ENCODE measurements around the gene FGD2. TPM values are rescaled to one million over a fixed set of nuclear protein-coding genes. Genes with fewer than 3 reads are reported as not detected.

FGD2 gene
- total and polyA plus RNA-seq, 2 of the 8 experiments (the other 6 are each of a cell fraction or from before 2014, with no cell fraction given) = 0.12 to 0.32 TPM

GRCh38 chr6:37049758-37050044, 44.2 kb downstream of the FGD2 start:
- Histone ChIP-seq H2AK5ac (ENCODE audit: low read depth, low read length) (no peak overlapping the region), H2BK12ac (ENCODE audit: low read depth, low read length) (no peak overlapping the region), H4K20me1 (replicated peaks in 1 of 2; ENCODE audit: control insufficient read depth in 1 of 2, insufficient read depth in 2 of 2, low read length in 2 of 2) (no peaks in the 10 kb centered on the region), H3K27me3 (replicated peaks in 1 of 4; ENCODE audit: control insufficient read depth in 3 of 4, extremely low read depth in 1 of 4, insufficient read depth in 3 of 4, low read length in 3 of 4) (no peaks in the 10 kb centered on the region), H2BK120ac (replicated peaks; ENCODE audit: low read depth, low read length) (no peak overlapping the region), H2AFZ (ENCODE audit: low read length) (no peak overlapping the region), H3K23me2 (ENCODE audit: low read depth, low read length) (no peaks in the 10 kb centered on the region), H2BK20ac (ENCODE audit: low read length) (no peak overlapping the region), H3K79me1 (ENCODE audit: low read depth, low read length) (no peaks in the 10 kb centered on the region), H3K27ac (ENCODE audit: low read depth, low read length) (no peak overlapping the region), H4K91ac (replicated peaks; ENCODE audit: insufficient read length, low read length) (no peak overlapping the region), H2BK5ac (ENCODE audit: low read depth, low read length) (no peak overlapping the region), H3K4me2 (ENCODE audit: insufficient read depth in 1 of 2, low read depth in 2 of 2, low read length in 2 of 2) (no peak overlapping the region), H3K4me1 (replicated peaks in 1 of 4; ENCODE audit: control insufficient read depth in 3 of 4, insufficient read depth in 4 of 4, low read length in 3 of 4) (peaks cover 0 to 7% (median 5%) of the 10 kb centered on the region in 4 experiments; a peak in 5 of 7 replicates), H2BK15ac (ENCODE audit: low read length) (no peak overlapping the region), H3K4me3 (ENCODE audit: extremely low read depth in 1 of 4, insufficient read depth in 2 of 4, low read depth in 3 of 4, low read length in 4 of 4) (no peak overlapping the region), H3K36me3 (ENCODE audit: control insufficient read depth in 2 of 4, insufficient read depth in 4 of 4, low read length in 3 of 4) (no peaks in the 10 kb centered on the region), H4K8ac (ENCODE audit: extremely low read depth, insufficient read depth, low read length) (no peak overlapping the region), H3K23ac (ENCODE audit: insufficient read length) (no peak overlapping the region), H3K14ac (ENCODE audit: insufficient read length) (no peak overlapping the region), H3K18ac (ENCODE audit: extremely low read depth, low read length) (no peak overlapping the region), H4K5ac (ENCODE audit: insufficient read length, low read depth, low read length) (no peak overlapping the region), H3K56ac (replicated peaks; ENCODE audit: insufficient read length, low read depth, low read length) (no peak overlapping the region), H3K9me3 (ENCODE audit: insufficient read depth in 2 of 2, low read depth in 1 of 2, low read length in 1 of 2) (no peaks in the 10 kb centered on the region; a peak in 1 of 4 replicates), H3K79me2 (ENCODE audit: control insufficient read depth in 1 of 2, insufficient read depth in 2 of 2, low read length in 2 of 2) (no peaks in the 10 kb centered on the region), H3K4ac (replicated peaks; ENCODE audit: insufficient read length, low read depth, low read length) (no peak overlapping the region), H3K9ac (replicated peaks in 1 of 4; ENCODE audit: extremely low read depth in 1 of 4, low read depth in 3 of 4, low read length in 3 of 4) (no peak overlapping the region)
- DNase-seq (ENCODE audit: low read depth in 1 of 2, low spot score in 2 of 2) (no peak), FAIRE-seq (no peak)
- ChIA-PET POLR2A (ENCODE audit: partially characterized antibody) (interaction anchor here (0.8 to 11.1 kb wide), 6 partner anchors 28 to 123 kb away, joined by 3 to 80 read pairs (median 12); no protein-coding TSS in a partner anchor), CTCF (ENCODE audit: partially characterized antibody) (interaction anchor here (0.8 to 29.2 kb wide), 9 partner anchors 10 to 156 kb away, joined by 3 to 635 read pairs (median 32); no protein-coding TSS in a partner anchor)
- WGBS, 2 experiments (ENCODE audit: extremely low coverage in 1 of 2, insufficient coverage in 1 of 2, insufficient read length in 1 of 2, insufficient replicate concordance in 2 of 2, low coverage in 1 of 2, low lambda C conversion rate in 2 of 2, missing lambda C conversion rate in 1 of 2) = 89% methylated on average over 3 of the region's 3 CpGs; no CpG with 5 or more reads in 1 of the 2 experiments
- TF ChIP-seq GTF2F1 (IDR thresholded peaks at IDR 0.05; ENCODE audit: borderline replicate concordance, low read depth, low read length) = no peak
- TF ChIP-seq CEBPB (IDR thresholded peaks at IDR 0.05; ENCODE audit: low read depth, low read length) = no peak
- TF ChIP-seq RAD21 (IDR thresholded peaks at IDR 0.05 in 1 of 2, conservative IDR thresholded peaks at IDR 0.05 in 1 of 2; ENCODE audit: low read depth in 2 of 2, low read length in 2 of 2) = no peak
- TF ChIP-seq CBX5 (IDR thresholded peaks at IDR 0.05; ENCODE audit: low read depth, low read length) = no peak
- TF ChIP-seq SP2 (IDR thresholded peaks at IDR 0.05; ENCODE audit: low read length) = no peak
- no peak for TF ChIP-seq SIRT6 (IDR thresholded peaks at IDR 0.05; ENCODE audit: low read length)

Data from H1 (cell line).